WTC11 (cell line): Measurements from ENCODE around the gene PRIM2.
"Not testable (repeated sequence)": the region's sequence is repeated elsewhere in the genome, so short reads cannot be mapped to it uniquely, and the experiment has no call there.

ENCODE experiments used
- CREB1 ChIP-seq: sonication (generic); formaldehyde crosslinking; IDR thresholded peaks from 2 replicates; pipeline ENCODE4 v1.8.0; 2023; ENCODE audit warnings: mild to moderate bottlenecking, missing genetic modification reagents
- NR1H2 ChIP-seq: sonication (generic); formaldehyde crosslinking; IDR thresholded peaks from 2 replicates; pipeline ENCODE4 v1.9.0; 2021; ENCODE audit warnings: mild to moderate bottlenecking, moderate library complexity, missing genetic modification reagents
- SP1 ChIP-seq: sonication (generic); formaldehyde crosslinking; conservative IDR thresholded peaks from 2 replicates; pipeline ENCODE4 v1.8.1; 2022; ENCODE audit warnings: missing genetic modification reagents
- TEAD4 ChIP-seq: sonication (generic); formaldehyde crosslinking; IDR thresholded peaks from 2 replicates; pipeline ENCODE4 v1.8.0; 2022; ENCODE audit warnings: mild to moderate bottlenecking, missing genetic modification reagents
- TF ChIP-seq, protein P1 (sequence below): fragments of 200-600 bp; IDR thresholded peaks from 2 replicates; pipeline ENCODE4 v1.8.0; 2022; ENCODE audit warnings: antibody characterized with exemption
- TF ChIP-seq, protein P2 (sequence below): sonication (generic); formaldehyde crosslinking; IDR thresholded peaks from 2 replicates; pipeline ENCODE4 v1.8.0; 2022; ENCODE audit warnings: mild to moderate bottlenecking, missing genetic modification reagents
- TF ChIP-seq, protein P3 (sequence below): sonication (generic); formaldehyde crosslinking; IDR thresholded peaks from 2 replicates; pipeline ENCODE4 v1.8.0; 2022; ENCODE audit warnings: mild to moderate bottlenecking, missing genetic modification reagents
- TF ChIP-seq, protein P4 (sequence below): sonication (generic); formaldehyde crosslinking; IDR thresholded peaks from 2 replicates; pipeline ENCODE4 v1.8.1; 2023; ENCODE audit warnings: mild to moderate bottlenecking, missing genetic modification reagents, moderate library complexity

DNA sequence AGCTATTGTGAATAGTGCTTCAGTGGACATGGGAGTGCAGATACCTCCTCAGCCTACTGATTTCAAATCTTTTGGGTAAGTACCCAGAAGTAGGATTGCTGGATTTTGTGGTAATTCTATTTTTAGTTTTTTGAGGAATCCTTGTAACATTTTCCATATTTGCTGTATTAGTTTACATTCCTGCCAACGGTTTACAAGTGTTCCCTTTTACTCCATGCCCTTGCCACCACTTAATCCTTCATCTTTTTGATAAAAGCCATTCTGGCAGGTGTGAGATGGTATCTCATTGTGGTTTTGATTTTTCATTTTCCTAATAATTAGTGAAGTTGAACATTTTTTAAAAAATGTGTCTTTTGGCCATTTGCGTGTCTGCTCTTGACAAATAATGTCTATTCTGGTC lies 125.8 kb downstream of the PRIM2 start:
- TF ChIP-seq, protein P1, sequence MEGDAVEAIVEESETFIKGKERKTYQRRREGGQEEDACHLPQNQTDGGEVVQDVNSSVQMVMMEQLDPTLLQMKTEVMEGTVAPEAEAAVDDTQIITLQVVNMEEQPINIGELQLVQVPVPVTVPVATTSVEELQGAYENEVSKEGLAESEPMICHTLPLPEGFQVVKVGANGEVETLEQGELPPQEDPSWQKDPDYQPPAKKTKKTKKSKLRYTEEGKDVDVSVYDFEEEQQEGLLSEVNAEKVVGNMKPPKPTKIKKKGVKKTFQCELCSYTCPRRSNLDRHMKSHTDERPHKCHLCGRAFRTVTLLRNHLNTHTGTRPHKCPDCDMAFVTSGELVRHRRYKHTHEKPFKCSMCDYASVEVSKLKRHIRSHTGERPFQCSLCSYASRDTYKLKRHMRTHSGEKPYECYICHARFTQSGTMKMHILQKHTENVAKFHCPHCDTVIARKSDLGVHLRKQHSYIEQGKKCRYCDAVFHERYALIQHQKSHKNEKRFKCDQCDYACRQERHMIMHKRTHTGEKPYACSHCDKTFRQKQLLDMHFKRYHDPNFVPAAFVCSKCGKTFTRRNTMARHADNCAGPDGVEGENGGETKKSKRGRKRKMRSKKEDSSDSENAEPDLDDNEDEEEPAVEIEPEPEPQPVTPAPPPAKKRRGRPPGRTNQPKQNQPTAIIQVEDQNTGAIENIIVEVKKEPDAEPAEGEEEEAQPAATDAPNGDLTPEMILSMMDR: not testable (repeated sequence)
- TF ChIP-seq CREB1 (CRISPR knock-in tag); TEAD4; SP1 (CRISPR knock-in tag); NR1H2: not testable (repeated sequence)
- TF ChIP-seq, protein P2, sequence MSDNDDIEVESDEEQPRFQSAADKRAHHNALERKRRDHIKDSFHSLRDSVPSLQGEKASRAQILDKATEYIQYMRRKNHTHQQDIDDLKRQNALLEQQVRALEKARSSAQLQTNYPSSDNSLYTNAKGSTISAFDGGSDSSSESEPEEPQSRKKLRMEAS (CRISPR knock-in tag): not testable (repeated sequence)
- TF ChIP-seq, protein P3, sequence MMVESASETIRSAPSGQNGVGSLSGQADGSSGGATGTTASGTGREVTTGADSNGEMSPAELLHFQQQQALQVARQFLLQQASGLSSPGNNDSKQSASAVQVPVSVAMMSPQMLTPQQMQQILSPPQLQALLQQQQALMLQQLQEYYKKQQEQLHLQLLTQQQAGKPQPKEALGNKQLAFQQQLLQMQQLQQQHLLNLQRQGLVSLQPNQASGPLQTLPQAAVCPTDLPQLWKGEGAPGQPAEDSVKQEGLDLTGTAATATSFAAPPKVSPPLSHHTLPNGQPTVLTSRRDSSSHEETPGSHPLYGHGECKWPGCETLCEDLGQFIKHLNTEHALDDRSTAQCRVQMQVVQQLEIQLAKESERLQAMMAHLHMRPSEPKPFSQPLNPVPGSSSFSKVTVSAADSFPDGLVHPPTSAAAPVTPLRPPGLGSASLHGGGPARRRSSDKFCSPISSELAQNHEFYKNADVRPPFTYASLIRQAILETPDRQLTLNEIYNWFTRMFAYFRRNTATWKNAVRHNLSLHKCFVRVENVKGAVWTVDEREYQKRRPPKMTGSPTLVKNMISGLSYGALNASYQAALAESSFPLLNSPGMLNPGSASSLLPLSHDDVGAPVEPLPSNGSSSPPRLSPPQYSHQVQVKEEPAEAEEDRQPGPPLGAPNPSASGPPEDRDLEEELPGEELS (CRISPR knock-in tag): not testable (repeated sequence)
- TF ChIP-seq, protein P4, sequence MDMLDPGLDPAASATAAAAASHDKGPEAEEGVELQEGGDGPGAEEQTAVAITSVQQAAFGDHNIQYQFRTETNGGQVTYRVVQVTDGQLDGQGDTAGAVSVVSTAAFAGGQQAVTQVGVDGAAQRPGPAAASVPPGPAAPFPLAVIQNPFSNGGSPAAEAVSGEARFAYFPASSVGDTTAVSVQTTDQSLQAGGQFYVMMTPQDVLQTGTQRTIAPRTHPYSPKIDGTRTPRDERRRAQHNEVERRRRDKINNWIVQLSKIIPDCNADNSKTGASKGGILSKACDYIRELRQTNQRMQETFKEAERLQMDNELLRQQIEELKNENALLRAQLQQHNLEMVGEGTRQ (CRISPR knock-in tag): not testable (repeated sequence)
